Endothelial cell of umbilical vein (primary cell): ENCODE data around the gene CASP6. TPM values are rescaled to one million over a fixed set of nuclear protein-coding genes. Genes with fewer than 3 reads are reported as not detected.

Experiments
- BruUV-seq: library from RNA; stranded (reverse); fragments of 400-500 nt; replicated peaks from 2 replicates; lab custom pipeline; 2021; lab: Mats Ljungman, UMichigan
- CTCF ChIA-PET: fragments of 300-600, 350-600 bp; sonication (Branson Sonifier 250); formaldehyde crosslinking; loops from one replicate; lab custom pipeline; 2021; ENCODE audit warnings: antibody characterized with exemption, inconsistent platforms; lab: Charles Lee
- POLR2A ChIA-PET: fragments of 300-600, 350-600 bp; sonication (Branson Sonifier 250); formaldehyde crosslinking; loops from one replicate; lab custom pipeline; 2021; ENCODE audit warnings: antibody characterized with exemption, inconsistent platforms; lab: Charles Lee
- DNase-seq: peaks from one replicate; pipeline ENCODE4 v3.0.0-alpha.2; 2011; ENCODE audit warnings: low read depth, low spot score
- FAIRE-seq: peaks from 2 replicates; lab custom pipeline; 2011; peaks lifted over from hg19 to GRCh38; lab: Jason Lieb, UNC
- H2AFZ ChIP-seq: 2 replicates; pipeline ENCODE4 v1.6.0; 2012; ENCODE audit warnings: low read depth, low read length, control low read depth, inconsistent platforms
- H3K27ac ChIP-seq: 2 replicates; pipeline ENCODE4 v1.5.1; 2011; ENCODE audit warnings: low read depth, mild to moderate bottlenecking, control low read depth, low read length, moderate library complexity; ENCODE audit not compliant: insufficient read depth
- H3K27me3 ChIP-seq, 2 experiments: 2 replicates each; pipeline versions ENCODE4 v1.6.0 to v1.6.1; 2011; ENCODE audit warnings: low read length in 2 of 2, mixed read lengths in 1 of 2; ENCODE audit not compliant: control insufficient read depth in 2 of 2, insufficient read depth in 2 of 2
- H3K36me3 ChIP-seq, 2 experiments: 2 replicates in 1 of 2; 3 replicates in 1 of 2; pipeline ENCODE4 v1.5.1; 2011; ENCODE audit warnings: low read length in 2 of 2, mild to moderate bottlenecking in 1 of 2, moderate library complexity in 1 of 2; ENCODE audit not compliant: control insufficient read depth in 2 of 2, insufficient read depth in 2 of 2; ENCODE audit errors: extremely low read depth in 1 of 2
- H3K4me1 ChIP-seq: 3 replicates; pipeline ENCODE4 v1.5.1; 2011; ENCODE audit warnings: mild to moderate bottlenecking, low read length; ENCODE audit not compliant: control insufficient read depth, insufficient read depth; ENCODE audit errors: extremely low read depth
- H3K4me2 ChIP-seq: 2 replicates; pipeline ENCODE4 v1.6.1; 2011; ENCODE audit warnings: low read length, control low read depth, mixed read lengths; ENCODE audit not compliant: insufficient read depth
- H3K4me3 ChIP-seq, 3 experiments: fragments of 200-600 bp in 1 of 3; sonication (generic), shearing (Covaris generic) in 1 of 3; replicated peaks in 1 of 3; 2 replicates each; pipeline ENCODE4 v1.5.1; 2011 to 2016; ENCODE audit warnings: control low read depth in 3 of 3, low read length in 3 of 3, mild to moderate bottlenecking in 2 of 3, inconsistent platforms in 1 of 3, low read depth in 1 of 3, moderate library complexity in 1 of 3; ENCODE audit not compliant: insufficient read depth in 1 of 3
- H3K79me2 ChIP-seq: 2 replicates; pipeline ENCODE4 v1.6.0; 2012; ENCODE audit warnings: low read length, inconsistent platforms; ENCODE audit not compliant: control insufficient read depth, insufficient read depth
- H3K9ac ChIP-seq: replicated peaks from 2 replicates; pipeline ENCODE3; 2011; ENCODE audit warnings: low read length, control low read depth; ENCODE audit not compliant: insufficient read depth; ENCODE audit errors: extremely low read depth
- H3K9me1 ChIP-seq: replicated peaks from 3 replicates; pipeline ENCODE4 v1.6.0; 2011; ENCODE audit warnings: mild to moderate bottlenecking, low read length; ENCODE audit not compliant: control insufficient read depth, insufficient read depth; ENCODE audit errors: extremely low read depth
- H3K9me3 ChIP-seq: replicated peaks from 2 replicates; pipeline ENCODE4 v1.5.1; 2012; ENCODE audit warnings: low read length, inconsistent platforms; ENCODE audit not compliant: control insufficient read depth, insufficient read depth
- H4K20me1 ChIP-seq: replicated peaks from 2 replicates; pipeline ENCODE3; 2011; ENCODE audit warnings: mild to moderate bottlenecking, low read length; ENCODE audit not compliant: control insufficient read depth, insufficient read depth; ENCODE audit errors: extremely low read depth
- CTCF ChIP-seq, 2 donors: IDR thresholded peaks; 1 replicate in 1 of 2; 2 replicates in 1 of 2; pipeline ENCODE4 v1.5.1; 2011; ENCODE audit warnings: low read length in 2 of 2, mild to moderate bottlenecking in 2 of 2, moderate library complexity in 2 of 2, control low read depth in 1 of 2, inconsistent platforms in 1 of 2, low read depth in 1 of 2; ENCODE audit not compliant: insufficient read depth in 1 of 2; ENCODE audit errors: extremely low read depth in 1 of 2
- EZH2 ChIP-seq: IDR thresholded peaks from 2 replicates; pipeline ENCODE4 v1.6.1; 2012; ENCODE audit warnings: borderline replicate concordance, low read depth, mild to moderate bottlenecking, moderate library complexity, low read length, inconsistent platforms; ENCODE audit not compliant: severe bottlenecking
- FOS ChIP-seq: IDR thresholded peaks from 2 replicates; pipeline ENCODE4 v1.6.1; 2011; ENCODE audit warnings: mild to moderate bottlenecking, low read length, moderate library complexity, borderline replicate concordance; ENCODE audit not compliant: insufficient read depth
- GATA2 ChIP-seq: IDR thresholded peaks from 2 replicates; pipeline ENCODE4 v1.7.0; 2011; ENCODE audit warnings: low read depth, mild to moderate bottlenecking, moderate library complexity, mixed read lengths, low read length; ENCODE audit not compliant: insufficient read length, insufficient read depth
- JUN ChIP-seq: IDR thresholded peaks from 2 replicates; pipeline ENCODE4 v1.6.1; 2011; ENCODE audit warnings: borderline replicate concordance, low read depth; ENCODE audit not compliant: insufficient read length, insufficient read depth
- MAX ChIP-seq: IDR thresholded peaks from 2 replicates; pipeline ENCODE4 v1.6.1; 2011; ENCODE audit not compliant: insufficient read depth, insufficient read length
- MYC ChIP-seq: IDR thresholded peaks from one replicate; pipeline ENCODE4 v1.6.1; 2011; ENCODE audit warnings: mild to moderate bottlenecking, low read depth, low read length
- POLR2A ChIP-seq: IDR thresholded peaks from 2 replicates; pipeline ENCODE4 v1.6.1; 2012; ENCODE audit warnings: low read depth, mild to moderate bottlenecking, control low read depth, low read length
- POLR2AphosphoS5 ChIP-seq: IDR thresholded peaks from 2 replicates; pipeline ENCODE4 v1.6.1; 2012; ENCODE audit warnings: low read depth, mild to moderate bottlenecking, control low read depth, low read length, moderate library complexity; ENCODE audit not compliant: insufficient read depth
- dilution Hi-C: fragments of 300-500 bp; cut with MboI; formaldehyde crosslinking; loops from one replicate; pipeline ENCODE4 v1.15.0; 2019; ENCODE audit warnings: low sequenced_read_pairs; ENCODE audit not compliant: extremely low pct_ligation_motif_present
- intact Hi-C: fragments of 100-400 bp; cut with micrococcal nuclease; formaldehyde crosslinking; loops from one replicate; pipeline ENCODE4 v1.10.0; 2022
- polyA plus RNA-seq, 4 experiments: library from polyadenylated mRNA; depleted of rRNA in 3 of 4; stranded (reverse) in 3 of 4; unstranded in 1 of 4; fragments of >200 nt; gene quantifications; 2 replicates each; pipeline versions ENCODE4 v1.2.1 to v1.2.3, GENCODE V29; 2011 to 2012; ENCODE audit warnings: missing spikeins in 1 of 4
- total RNA-seq: library from RNA; stranded (reverse); gene quantifications from 2 replicates; pipeline ENCODE4 v1.2.3, GENCODE V29; 2021

CASP6 gene
- total and polyA plus RNA-seq, 2 donors (not counting 3 experiments of a cell fraction or from before 2014, with no cell fraction given): 35.4 to 52.1 TPM

- TF ChIP-seq CTCF (IDR thresholded peaks at IDR 0.05; ENCODE audit: extremely low read depth in 1 of 2, insufficient read depth in 1 of 2, low read depth in 1 of 2, low read length in 2 of 2) (no peak), FOS (no peak), JUN (no peak), MYC (no peak), POLR2A (no peak), MAX (no peak), GATA2 (no peak), POLR2AphosphoS5 (no peak), EZH2 (no peak)
- no peaks in the 10 kb centered on the region for H4K20me1 ChIP-seq
- DNase-seq: no peak
- intact Hi-C loops (no loop called here), dilution Hi-C loops (no loop called here)
- CTCF ChIA-PET: no interaction called here
- no peak overlapping the region for H3K27ac ChIP-seq
- POLR2A ChIA-PET: no interaction called here
- H3K9ac ChIP-seq: no peak overlapping the region
- H3K4me1 ChIP-seq: no peaks in the 10 kb centered on the region
- BruUV-seq: no TSS peak
- no peak for FAIRE-seq
- H3K4me2 ChIP-seq: no peak overlapping the region
- H3K79me2 ChIP-seq: no peaks in the 10 kb centered on the region
- no peaks in the 10 kb centered on the region for H3K27me3 ChIP-seq
- H3K9me1 ChIP-seq: no peaks in the 10 kb centered on the region
- H3K9me3 ChIP-seq: no peaks in the 10 kb centered on the region
- H3K4me3 ChIP-seq: no peak overlapping the region
- H2AFZ ChIP-seq: no peak overlapping the region
- no peaks in the 10 kb centered on the region for H3K36me3 ChIP-seq
These were observed 29.9 kb downstream of the CASP6 start for GRCh38 chr4:109673303-109673702.
